GM12878 (cell line): ENCODE results near the gene PCBP4. TPM values are rescaled to one million over a fixed set of nuclear protein-coding genes. Genes with fewer than 3 reads are reported as not detected.

Source experiments
- ATAC-seq: fragments of 200-7000 bp; cut with Tn5 transposase; 3 replicates; pipeline ENCODE4 v1.9.1; 2020; ENCODE audit warnings: mild to moderate bottlenecking, moderate library complexity
- BruUV-seq: library from RNA; stranded (reverse); fragments of 400-500 nt; replicated peaks from 2 replicates; lab custom pipeline; 2021; lab: Mats Ljungman, UMichigan
- CTCF ChIA-PET: fragments of 300-600 bp; sonication (Branson Sonifier 250); formaldehyde crosslinking; extraction: SDS; loops from one replicate; lab custom pipeline; 2021; ENCODE audit warnings: inconsistent platforms; lab: Yijun Ruan, JAX
- POLR2A ChIA-PET: fragments of 350-600 bp; formaldehyde crosslinking; extraction: SDS; loops from one replicate; lab custom pipeline; 2021; ENCODE audit warnings: inconsistent platforms; lab: Charles Lee
- RAD21 ChIA-PET: fragments of 300-600 bp; sonication (Branson Sonifier 250); formaldehyde crosslinking; loops from one replicate; lab custom pipeline; 2023; ENCODE audit warnings: antibody characterized with exemption; ENCODE audit not compliant: unreplicated experiment; lab: Charles Lee
- SMC1A ChIA-PET: fragments of 300-600 bp; sonication (Branson Sonifier 250); formaldehyde crosslinking; loops from one replicate; lab custom pipeline; 2023; ENCODE audit not compliant: unreplicated experiment, uncharacterized antibody; lab: Charles Lee
- DNase-seq: peaks from one replicate; pipeline ENCODE4 v3.0.0-alpha.2; 2011; ENCODE audit warnings: low read depth, low spot score
- FAIRE-seq: peaks from 3 replicates; lab custom pipeline; 2011; peaks lifted over from hg19 to GRCh38; lab: Jason Lieb, UNC
- H2AFZ ChIP-seq: 2 replicates; pipeline ENCODE4 v1.6.0; 2011; ENCODE audit warnings: low read depth, low read length, control low read depth; ENCODE audit not compliant: control insufficient read depth
- H3K27ac ChIP-seq: 2 replicates; pipeline ENCODE4 v1.5.1; 2011; ENCODE audit warnings: control low read depth; ENCODE audit not compliant: control insufficient read depth, insufficient read depth
- H3K27me3 ChIP-seq, 2 experiments: replicated peaks in 1 of 2; 2 replicates each; pipeline versions ENCODE4 v1.6.0 to v1.6.1; 2011; ENCODE audit warnings: low read length in 1 of 2; ENCODE audit not compliant: control insufficient read depth in 2 of 2, insufficient read depth in 2 of 2
- H3K36me3 ChIP-seq, 2 experiments: 2 replicates each; pipeline ENCODE4 v1.5.1; 2011; ENCODE audit warnings: low read length in 1 of 2; ENCODE audit not compliant: control insufficient read depth in 2 of 2, insufficient read depth in 2 of 2
- H3K4me1 ChIP-seq: 2 replicates; pipeline ENCODE4 v1.6.1; 2011; ENCODE audit warnings: mild to moderate bottlenecking, low read length, moderate library complexity, mixed read lengths; ENCODE audit not compliant: control insufficient read depth, insufficient read depth
- H3K4me2 ChIP-seq: 2 replicates; pipeline ENCODE4 v1.6.0; 2011; ENCODE audit warnings: control low read depth; ENCODE audit not compliant: control insufficient read depth, insufficient read depth
- H3K4me3 ChIP-seq: fragments of 200-600 bp; sonication (generic); 2 replicates; pipeline ENCODE4 v1.5.1; 2016
- H3K79me2 ChIP-seq: 2 replicates; pipeline ENCODE4 v1.6.0; 2011; ENCODE audit warnings: low read length; ENCODE audit not compliant: control insufficient read depth, insufficient read depth
- H3K9ac ChIP-seq: 2 replicates; pipeline ENCODE4 v1.8.0; 2011; ENCODE audit warnings: low read length, control low read depth, mixed read lengths; ENCODE audit not compliant: control insufficient read depth, insufficient read depth
- H3K9me3 ChIP-seq: replicated peaks from 3 replicates; pipeline ENCODE4 v1.5.1; 2011; ENCODE audit warnings: mild to moderate bottlenecking, low read length; ENCODE audit not compliant: control insufficient read depth, insufficient read depth
- H4K20me1 ChIP-seq: 2 replicates; pipeline ENCODE4 v1.6.0; 2011; ENCODE audit not compliant: control insufficient read depth, insufficient read depth
- IKZF1 ChIP-seq: fragments of 450-650 bp; conservative IDR thresholded peaks from 2 replicates; pipeline ENCODE4 v1.6.1; 2017; ENCODE audit warnings: antibody characterized with exemption, mild to moderate bottlenecking
- NFYA ChIP-seq: IDR thresholded peaks from 2 replicates; pipeline ENCODE4 v1.6.1; 2011; ENCODE audit warnings: low read depth, mild to moderate bottlenecking, low read length, improper control_type of control experiment, borderline replicate concordance
- NR2C1 ChIP-seq: fragments of 450-650 bp; IDR thresholded peaks from 2 replicates; pipeline ENCODE4 v1.6.1; 2017; ENCODE audit warnings: antibody characterized with exemption, mild to moderate bottlenecking, moderate library complexity
- POU2F2 ChIP-seq: IDR thresholded peaks from 3 replicates; pipeline ENCODE4 v1.6.1; 2011; ENCODE audit warnings: low read depth, mild to moderate bottlenecking, low read length, borderline replicate concordance
- SUZ12 ChIP-seq: fragments of 200-600 bp; sonication (generic); IDR thresholded peaks from one replicate; pipeline ENCODE4 v1.6.1; 2018; ENCODE audit warnings: antibody characterized with exemption, mild to moderate bottlenecking; ENCODE audit not compliant: unreplicated experiment
- TAF1 ChIP-seq: IDR thresholded peaks from 2 replicates; pipeline ENCODE4 v1.6.1; 2011; ENCODE audit warnings: mild to moderate bottlenecking, low read depth, low read length, borderline replicate concordance
- ZBTB4 ChIP-seq: fragments of 450-650 bp; formaldehyde crosslinking; IDR thresholded peaks from 2 replicates; pipeline ENCODE4 v1.4.0; 2022; ENCODE audit warnings: mild to moderate bottlenecking, moderate library complexity
- WGBS: methylation state at CpG from one replicate; pipeline ENCODE4 v1.1.6; 2016; ENCODE audit warnings: low lambda C conversion rate; ENCODE audit not compliant: insufficient replicate concordance, insufficient coverage; ENCODE audit errors: missing lambda C conversion rate; 5-methylcytosine and 5-hydroxymethylcytosine counted together
- in situ Hi-C: fragments of 300-500 bp; cut with MboI; formaldehyde crosslinking; loops from 9 replicates; pipeline ENCODE4 v1.14.3; 2018; ENCODE audit warnings: mixed read lengths
- intact Hi-C: fragments of 100-400 bp; cut with micrococcal nuclease; formaldehyde crosslinking; loops from one replicate; pipeline ENCODE4 v1.14.2; 2022; ENCODE audit not compliant: unreplicated experiment
- polyA plus RNA-seq, 11 experiments: library from polyadenylated mRNA; depleted of rRNA in 4 of 11; unstranded in 6 of 11; stranded (reverse) in 5 of 11; fragments of >200 nt; fragmentation: Nextera tagmentation in 4 of 11; fragmentation: Illumina TruSeq in 1 of 11; extraction: Ambion mirVana in 4 of 11; extraction: Trizol in 1 of 11; gene quantifications; 1 replicate in 1 of 11; 2 replicates in 10 of 11; pipeline versions ENCODE4 v1.2.1 to v1.2.3, GENCODE V29; 2011 to 2016; ENCODE audit warnings: inconsistent platforms in 2 of 11, missing spikeins in 2 of 11, low read depth in 1 of 11
- total RNA-seq, 4 experiments: library from RNA; depleted of rRNA in 3 of 4; stranded (reverse); fragments of >200 nt in 3 of 4; fragmentation: Illumina TruSeq in 1 of 4; extraction: Trizol in 1 of 4; gene quantifications; 2 replicates each; pipeline versions ENCODE4 v1.2.1 to v1.2.3, GENCODE V29; 2013 to 2021
- TF ChIP-seq, protein P1 (sequence below): fragments of 450-650 bp; IDR thresholded peaks from 2 replicates; pipeline ENCODE4 v1.6.1; 2016; ENCODE audit warnings: mild to moderate bottlenecking, moderate library complexity, borderline replicate concordance
- TF ChIP-seq, protein P2 (sequence below): fragments of 450-650 bp; IDR thresholded peaks from 2 replicates; pipeline ENCODE4 v1.6.1; 2018; ENCODE audit warnings: mild to moderate bottlenecking, low read depth, moderate library complexity; ENCODE audit not compliant: partially characterized antibody

Gene PCBP4
- total and polyA plus RNA-seq, 10 of the 15 experiments (the other 5 are each of a cell fraction or from before 2014, with no cell fraction given) = 0.05 to 14.5 (median 4.2) TPM

GRCh38 chr3:51999846-52000245 is 32.6 kb upstream of the PCBP4 start:
- Histone ChIP-seq H3K27ac (no peak overlapping the region), H3K79me2 (peaks cover 9% of the 10 kb centered on the region), H3K4me2 (no peak overlapping the region), H2AFZ (no peak overlapping the region), H3K36me3 (peaks cover 0 to under 1% of the 10 kb centered on the region in 2 experiments; a peak in 1 of 4 replicates), H3K4me3 (no peak overlapping the region), H4K20me1 (no peaks in the 10 kb centered on the region), H3K4me1 (peaks cover 5% of the 10 kb centered on the region; the same call in 1 of the 2 replicates), H3K9me3 (no peaks in the 10 kb centered on the region), H3K9ac (no peak overlapping the region), H3K27me3 (no peaks in the 10 kb centered on the region; a peak in 2 of 4 replicates)
- in situ Hi-C loops = loop anchor here (5.0 kb wide), 1 partner anchor 142 kb away; no protein-coding TSS in a partner anchor
- SMC1A ChIA-PET = interaction anchor here (1.8 to 7.7 kb wide), 5 partner anchors 36 to 144 kb away, joined by 6 to 179 read pairs (median 16); partner anchors contain the start of genes DUSP7, PARP3 and RRP9
- RAD21 ChIA-PET = interaction anchor here (2.5 to 8.5 kb wide), 4 partner anchors 37 to 146 kb away, joined by 15 to 165 read pairs (median 72); no protein-coding TSS in a partner anchor
- intact Hi-C loops = no loop called here
- ATAC-seq = no peak
- TF ChIP-seq, protein P1, sequence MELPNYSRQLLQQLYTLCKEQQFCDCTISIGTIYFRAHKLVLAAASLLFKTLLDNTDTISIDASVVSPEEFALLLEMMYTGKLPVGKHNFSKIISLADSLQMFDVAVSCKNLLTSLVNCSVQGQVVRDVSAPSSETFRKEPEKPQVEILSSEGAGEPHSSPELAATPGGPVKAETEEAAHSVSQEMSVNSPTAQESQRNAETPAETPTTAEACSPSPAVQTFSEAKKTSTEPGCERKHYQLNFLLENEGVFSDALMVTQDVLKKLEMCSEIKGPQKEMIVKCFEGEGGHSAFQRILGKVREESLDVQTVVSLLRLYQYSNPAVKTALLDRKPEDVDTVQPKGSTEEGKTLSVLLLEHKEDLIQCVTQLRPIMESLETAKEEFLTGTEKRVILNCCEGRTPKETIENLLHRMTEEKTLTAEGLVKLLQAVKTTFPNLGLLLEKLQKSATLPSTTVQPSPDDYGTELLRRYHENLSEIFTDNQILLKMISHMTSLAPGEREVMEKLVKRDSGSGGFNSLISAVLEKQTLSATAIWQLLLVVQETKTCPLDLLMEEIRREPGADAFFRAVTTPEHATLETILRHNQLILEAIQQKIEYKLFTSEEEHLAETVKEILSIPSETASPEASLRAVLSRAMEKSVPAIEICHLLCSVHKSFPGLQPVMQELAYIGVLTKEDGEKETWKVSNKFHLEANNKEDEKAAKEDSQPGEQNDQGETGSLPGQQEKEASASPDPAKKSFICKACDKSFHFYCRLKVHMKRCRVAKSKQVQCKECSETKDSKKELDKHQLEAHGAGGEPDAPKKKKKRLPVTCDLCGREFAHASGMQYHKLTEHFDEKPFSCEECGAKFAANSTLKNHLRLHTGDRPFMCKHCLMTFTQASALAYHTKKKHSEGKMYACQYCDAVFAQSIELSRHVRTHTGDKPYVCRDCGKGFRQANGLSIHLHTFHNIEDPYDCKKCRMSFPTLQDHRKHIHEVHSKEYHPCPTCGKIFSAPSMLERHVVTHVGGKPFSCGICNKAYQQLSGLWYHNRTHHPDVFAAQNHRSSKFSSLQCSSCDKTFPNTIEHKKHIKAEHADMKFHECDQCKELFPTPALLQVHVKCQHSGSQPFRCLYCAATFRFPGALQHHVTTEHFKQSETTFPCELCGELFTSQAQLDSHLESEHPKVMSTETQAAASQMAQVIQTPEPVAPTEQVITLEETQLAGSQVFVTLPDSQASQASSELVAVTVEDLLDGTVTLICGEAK = no peak
- TF ChIP-seq NFYA (no peak), POU2F2 (no peak), IKZF1 (no peak), SUZ12 (no peak), ZBTB4 (CRISPR knock-in tag) (no peak), TAF1 (no peak), NR2C1 (no peak)
- TF ChIP-seq, protein P2, sequence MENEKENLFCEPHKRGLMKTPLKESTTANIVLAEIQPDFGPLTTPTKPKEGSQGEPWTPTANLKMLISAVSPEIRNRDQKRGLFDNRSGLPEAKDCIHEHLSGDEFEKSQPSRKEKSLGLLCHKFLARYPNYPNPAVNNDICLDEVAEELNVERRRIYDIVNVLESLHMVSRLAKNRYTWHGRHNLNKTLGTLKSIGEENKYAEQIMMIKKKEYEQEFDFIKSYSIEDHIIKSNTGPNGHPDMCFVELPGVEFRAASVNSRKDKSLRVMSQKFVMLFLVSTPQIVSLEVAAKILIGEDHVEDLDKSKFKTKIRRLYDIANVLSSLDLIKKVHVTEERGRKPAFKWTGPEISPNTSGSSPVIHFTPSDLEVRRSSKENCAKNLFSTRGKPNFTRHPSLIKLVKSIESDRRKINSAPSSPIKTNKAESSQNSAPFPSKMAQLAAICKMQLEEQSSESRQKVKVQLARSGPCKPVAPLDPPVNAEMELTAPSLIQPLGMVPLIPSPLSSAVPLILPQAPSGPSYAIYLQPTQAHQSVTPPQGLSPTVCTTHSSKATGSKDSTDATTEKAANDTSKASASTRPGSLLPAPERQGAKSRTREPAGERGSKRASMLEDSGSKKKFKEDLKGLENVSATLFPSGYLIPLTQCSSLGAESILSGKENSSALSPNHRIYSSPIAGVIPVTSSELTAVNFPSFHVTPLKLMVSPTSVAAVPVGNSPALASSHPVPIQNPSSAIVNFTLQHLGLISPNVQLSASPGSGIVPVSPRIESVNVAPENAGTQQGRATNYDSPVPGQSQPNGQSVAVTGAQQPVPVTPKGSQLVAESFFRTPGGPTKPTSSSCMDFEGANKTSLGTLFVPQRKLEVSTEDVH = no peak
- no peak for DNase-seq
- CTCF ChIA-PET = interaction anchor here (2.9 to 10.6 kb wide), 6 partner anchors 56 to 339 kb away, joined by 11 to 334 read pairs (median 92); partner anchors contain the start of genes DUSP7, PARP3 and RRP9
- FAIRE-seq = no peak
- BruUV-seq = no TSS peak
- 18% methylated on average over 2 of the region's 2 CpGs for WGBS
- POLR2A ChIA-PET = interaction anchor here (1.2 kb wide), 1 partner anchor 58 kb away, joined by 3 read pairs; the partner anchor contains the start of gene RRP9
